Measurements from ENCODE around the gene ERMN.

ERMN gene

GRCh38 chr2:157319795-157320194 is 5.8 kb downstream of the ERMN start:
- DNase-seq (ENCODE audit: low spot score in 2 of 2), result no peak
- Mint-ChIP-seq H3K4me3 (no peak overlapping the region), H3K27ac (no peak overlapping the region), H3K9me3 (no peaks in the 10 kb centered on the region), H3K36me3 (no peaks in the 10 kb centered on the region), H3K4me1 (no peaks in the 10 kb centered on the region)
- ATAC-seq, result no peak

GRCh38 chr2:157318884-157319283 is 6.7 kb downstream of the ERMN start:
- no peaks in the 10 kb centered on the region for H3K9me3 Mint-ChIP-seq
- DNase-seq (ENCODE audit: low spot score in 2 of 2), result no peak
- peak; percentile 68 for ATAC-seq

GRCh38 chr2:157315901-157316300 is 9.7 kb downstream of the ERMN start:
- Mint-ChIP-seq H3K36me3 (no peaks in the 10 kb centered on the region), H3K27ac (no peak overlapping the region), H3K4me3 (no peak overlapping the region), H3K4me1 (peaks cover 7% of the 10 kb centered on the region), H3K9me3 (no peaks in the 10 kb centered on the region)
- ATAC-seq (no peak), DNase-seq (ENCODE audit: low spot score in 2 of 2) (no peak)

More at GRCh38 chr2:157318884-157319283, 6.7 kb downstream of the ERMN start:
- Mint-ChIP-seq H3K36me3 (no peaks in the 10 kb centered on the region), H3K4me1 (no peaks in the 10 kb centered on the region), H3K27ac (no peak overlapping the region), H3K4me3 (no peak overlapping the region)

GRCh38 chr2:157312866-157313486 is 12.6 kb downstream of the ERMN start:
- Mint-ChIP-seq H3K27ac (no peak overlapping the region), H3K9me3 (no peaks in the 10 kb centered on the region), H3K4me1 (peaks cover 7% of the 10 kb centered on the region), H3K36me3 (no peaks in the 10 kb centered on the region), H3K4me3 (no peak overlapping the region)
- DNase-seq (ENCODE audit: low spot score in 2 of 2) (no peak), ATAC-seq (peak; percentile 87)

- H3K4me1 Mint-ChIP-seq, result peaks cover 15% of the 10 kb centered on the region
- ATAC-seq, result no peak
- no peak overlapping the region for H3K4me3 Mint-ChIP-seq
Observed at GRCh38 chr2:157311706-157312105, 13.9 kb downstream of the ERMN start.

GRCh38 chr2:157309878-157310277 is 15.7 kb downstream of the ERMN start:
- ATAC-seq (no peak), DNase-seq (ENCODE audit: low spot score in 2 of 2) (no peak)
- Mint-ChIP-seq H3K4me1 (peaks cover 20% of the 10 kb centered on the region), H3K27ac (no peak overlapping the region), H3K9me3 (no peaks in the 10 kb centered on the region), H3K36me3 (no peaks in the 10 kb centered on the region), H3K4me3 (no peak overlapping the region)

More at GRCh38 chr2:157311706-157312105, 13.9 kb downstream of the ERMN start:
- Mint-ChIP-seq H3K27ac (no peak overlapping the region), H3K9me3 (no peaks in the 10 kb centered on the region), H3K36me3 (no peaks in the 10 kb centered on the region)
- no peak for DNase-seq (ENCODE audit: low spot score in 2 of 2)

GRCh38 chr2:157307021-157307420 is 18.6 kb downstream of the ERMN start:
- DNase-seq (ENCODE audit: low spot score in 2 of 2), result no peak
- peak overlapping the region; percentile 60 for H3K27ac Mint-ChIP-seq

GRCh38 chr2:157305723-157306110 is 19.9 kb downstream of the ERMN start:
- DNase-seq (ENCODE audit: low spot score in 2 of 2), result no peak
- Mint-ChIP-seq H3K9me3 (no peaks in the 10 kb centered on the region), H3K36me3 (no peaks in the 10 kb centered on the region), H3K27ac (no peak overlapping the region), H3K4me1 (peaks cover 13% of the 10 kb centered on the region), H3K4me3 (no peak overlapping the region)
- no peak for ATAC-seq

More at GRCh38 chr2:157307021-157307420, 18.6 kb downstream of the ERMN start:
- no peaks in the 10 kb centered on the region for H3K9me3 Mint-ChIP-seq
- H3K4me3 Mint-ChIP-seq, result no peak overlapping the region
- H3K36me3 Mint-ChIP-seq, result no peaks in the 10 kb centered on the region
- H3K4me1 Mint-ChIP-seq, result peaks cover 14% of the 10 kb centered on the region
- peak; percentile 53 for ATAC-seq

GRCh38 chr2:157304811-157305722 is 20.6 kb downstream of the ERMN start:
- H3K9me3 Mint-ChIP-seq, result no peaks in the 10 kb centered on the region
- H3K4me1 Mint-ChIP-seq, result peaks cover 13% of the 10 kb centered on the region
- ATAC-seq, result peak; percentile 32
- no peaks in the 10 kb centered on the region for H3K36me3 Mint-ChIP-seq
- H3K27ac Mint-ChIP-seq, result no peak overlapping the region
- no peak for DNase-seq (ENCODE audit: low spot score in 2 of 2)
- no peak overlapping the region for H3K4me3 Mint-ChIP-seq

GRCh38 chr2:157303612-157304011 is 22.0 kb downstream of the ERMN start:
- Mint-ChIP-seq H3K4me3 (no peak overlapping the region), H3K27ac (no peak overlapping the region), H3K36me3 (no peaks in the 10 kb centered on the region), H3K9me3 (no peaks in the 10 kb centered on the region), H3K4me1 (peaks cover 13% of the 10 kb centered on the region)
- DNase-seq (ENCODE audit: low spot score in 2 of 2), result no peak
- no peak for ATAC-seq

- no peak overlapping the region for H3K4me3 Mint-ChIP-seq
- ATAC-seq, result peak; percentile 63
- DNase-seq (ENCODE audit: low spot score in 2 of 2), result no peak
- peaks cover 13% of the 10 kb centered on the region for H3K4me1 Mint-ChIP-seq
- no peaks in the 10 kb centered on the region for H3K9me3 Mint-ChIP-seq
- no peak overlapping the region for H3K27ac Mint-ChIP-seq
- no peaks in the 10 kb centered on the region for H3K36me3 Mint-ChIP-seq
Observed at GRCh38 chr2:157302492-157303099, 23.0 kb downstream of the ERMN start.

- H3K36me3 Mint-ChIP-seq, result no peaks in the 10 kb centered on the region
- no peak overlapping the region for H3K4me3 Mint-ChIP-seq
- ATAC-seq (no peak), DNase-seq (ENCODE audit: low spot score in 2 of 2) (no peak)
- H3K27ac Mint-ChIP-seq, result no peak overlapping the region
- H3K9me3 Mint-ChIP-seq, result no peaks in the 10 kb centered on the region
- peaks cover under 1% of the 10 kb centered on the region for H3K4me1 Mint-ChIP-seq
Observed at GRCh38 chr2:157301307-157301706, 24.3 kb downstream of the ERMN start.

- no peak overlapping the region for H3K4me3 Mint-ChIP-seq
- no peaks in the 10 kb centered on the region for H3K4me1 Mint-ChIP-seq
- no peak overlapping the region for H3K27ac Mint-ChIP-seq
- DNase-seq (ENCODE audit: low spot score in 2 of 2), result no peak
- no peaks in the 10 kb centered on the region for H3K9me3 Mint-ChIP-seq
- no peak for ATAC-seq
- no peaks in the 10 kb centered on the region for H3K36me3 Mint-ChIP-seq
Observed at GRCh38 chr2:157296958-157297357, 28.7 kb downstream of the ERMN start.

GRCh38 chr2:157296490-157296889 is 29.1 kb downstream of the ERMN start:
- H3K27ac Mint-ChIP-seq, result no peak overlapping the region
- H3K9me3 Mint-ChIP-seq, result no peaks in the 10 kb centered on the region
- DNase-seq (ENCODE audit: low spot score in 2 of 2) (no peak), ATAC-seq (no peak)
- no peak overlapping the region for H3K4me3 Mint-ChIP-seq
- H3K36me3 Mint-ChIP-seq, result no peaks in the 10 kb centered on the region
- H3K4me1 Mint-ChIP-seq, result no peaks in the 10 kb centered on the region

GRCh38 chr2:157292853-157293252 is 32.8 kb downstream of the ERMN start:
- no peak overlapping the region for H3K27ac Mint-ChIP-seq
- no peaks in the 10 kb centered on the region for H3K36me3 Mint-ChIP-seq
- ATAC-seq (no peak), DNase-seq (ENCODE audit: low spot score in 2 of 2) (no peak)
- H3K4me3 Mint-ChIP-seq, result no peak overlapping the region
- H3K9me3 Mint-ChIP-seq, result no peaks in the 10 kb centered on the region
- no peaks in the 10 kb centered on the region for H3K4me1 Mint-ChIP-seq
